ENCODE results near the gene MAFG. TPM values are rescaled to one million over a fixed set of nuclear protein-coding genes. Genes with fewer than 3 reads are reported as not detected.
A peak's percentile ranks its signal among the peaks of the same experiment; 100 is the strongest.

Gene MAFG
- total and polyA plus RNA-seq, 3 experiments from 2014 or later: 2.5 to 34.7 (median 28.4) TPM

GRCh38 chr17:81898885-81899284 lies 28.6 kb downstream of the MAFG start:
- POLR2A ChIA-PET: no interaction called here
- peaks cover 8 to 12% of the 10 kb centered on the region in 2 donors for H3K27me3 Mint-ChIP-seq
- Histone ChIP-seq H3K4me1 (ENCODE audit: insufficient read depth, low read length) (no peaks in the 10 kb centered on the region), H3K9me3 (ENCODE audit: low read length) (no peaks in the 10 kb centered on the region), H3K27me3 (ENCODE audit: insufficient read depth, low read length, poor library complexity, severe bottlenecking) (peaks cover 7% of the 10 kb centered on the region), H3K27ac (ENCODE audit: low read depth, low read length) (no peak overlapping the region), H3K4me3 (ENCODE audit: low read length) (no peak overlapping the region), H3K36me3 (ENCODE audit: insufficient read depth, low read length) (no peaks in the 10 kb centered on the region)
- CTCF ChIA-PET: no interaction called here
- no peak overlapping the region for H3K27ac Mint-ChIP-seq
- no peaks in the 10 kb centered on the region for H3K9me3 Mint-ChIP-seq
- H3K4me3 Mint-ChIP-seq: no peak overlapping the region
- H3K4me1 Mint-ChIP-seq: peaks cover 4 to 7% (median 6%) of the 10 kb centered on the region in 3 donors
- peaks cover 0 to 50% (median 8%) of the 10 kb centered on the region in 3 donors for H3K36me3 Mint-ChIP-seq
- DNase-seq: no peak

- Histone ChIP-seq H3K9me3 (ENCODE audit: low read length) (no peaks in the 10 kb centered on the region), H3K4me3 (ENCODE audit: low read length) (no peak overlapping the region), H3K27me3 (ENCODE audit: insufficient read depth, low read length, poor library complexity, severe bottlenecking) (peaks cover 7% of the 10 kb centered on the region), H3K27ac (ENCODE audit: low read depth, low read length) (no peak overlapping the region), H3K36me3 (ENCODE audit: insufficient read depth, low read length) (no peaks in the 10 kb centered on the region), H3K4me1 (ENCODE audit: insufficient read depth, low read length) (no peaks in the 10 kb centered on the region)
- Mint-ChIP-seq H3K27ac (peak overlapping the region in 1 of 8 donors; percentile 41), H3K9me3 (no peaks in the 10 kb centered on the region), H3K36me3 (peaks cover 0 to 50% (median 8%) of the 10 kb centered on the region in 3 donors), H3K4me3 (no peak overlapping the region), H3K27me3 (peaks cover 8 to 12% of the 10 kb centered on the region in 2 donors), H3K4me1 (peaks cover 4 to 7% (median 6%) of the 10 kb centered on the region in 3 donors)
- no peak for DNase-seq
- POLR2A ChIA-PET: no interaction called here
- CTCF ChIA-PET: no interaction called here
Measured at GRCh38 chr17:81898029-81898866, 29.3 kb downstream of the MAFG start.

- no peak for DNase-seq
- no peaks in the 10 kb centered on the region for H3K27me3 ChIP-seq (ENCODE audit: insufficient read depth, low read length, poor library complexity, severe bottlenecking)
- H3K9me3 ChIP-seq (ENCODE audit: low read length): no peaks in the 10 kb centered on the region
- peaks cover 8% of the 10 kb centered on the region for H3K4me1 ChIP-seq (ENCODE audit: insufficient read depth, low read length)
- H3K4me3 ChIP-seq (ENCODE audit: low read length): no peak overlapping the region
- POLR2A ChIA-PET: no interaction called here
- Mint-ChIP-seq H3K36me3 (peaks cover 0 to 54% (median 3%) of the 10 kb centered on the region in 3 donors), H3K4me3 (peak overlapping the region in 2 of 7 donors; percentile 13 to 34), H3K27me3 (peaks cover 0 to 3% of the 10 kb centered on the region in 2 donors), H3K9me3 (peaks cover 0 to 2% (median 0%) of the 10 kb centered on the region in 5 donors), H3K27ac (no peak overlapping the region), H3K4me1 (peaks cover 2 to 14% (median 4%) of the 10 kb centered on the region in 3 donors)
- CTCF ChIA-PET: no interaction called here
- peaks cover under 1% of the 10 kb centered on the region for H3K36me3 ChIP-seq (ENCODE audit: insufficient read depth, low read length)
- no peak overlapping the region for H3K27ac ChIP-seq (ENCODE audit: low read depth, low read length)
Measured at GRCh38 chr17:81895400-81895799, 32.1 kb downstream of the MAFG start.

- H3K27me3 Mint-ChIP-seq: peaks cover 0 to 1% of the 10 kb centered on the region in 2 donors
- H3K9me3 ChIP-seq (ENCODE audit: low read length): no peaks in the 10 kb centered on the region
- peaks cover 22% of the 10 kb centered on the region for H3K4me1 ChIP-seq (ENCODE audit: insufficient read depth, low read length)
- no peak overlapping the region for H3K4me3 ChIP-seq (ENCODE audit: low read length)
- H3K27me3 ChIP-seq (ENCODE audit: insufficient read depth, low read length, poor library complexity, severe bottlenecking): no peaks in the 10 kb centered on the region
- peaks cover 0 to 2% (median 0%) of the 10 kb centered on the region in 5 donors for H3K9me3 Mint-ChIP-seq
- DNase-seq: no peak
- H3K27ac ChIP-seq (ENCODE audit: low read depth, low read length): peak overlapping the region; percentile 73
- H3K4me3 Mint-ChIP-seq: peak overlapping the region; percentile 92 to 98 (median 94)
- CTCF ChIA-PET: no interaction called here
- H3K4me1 Mint-ChIP-seq: peaks cover 19 to 35% (median 19%) of the 10 kb centered on the region in 3 donors
- peak overlapping the region; percentile 96 to 99 (median 98) for H3K27ac Mint-ChIP-seq
- peaks cover 36% of the 10 kb centered on the region for H3K36me3 ChIP-seq (ENCODE audit: insufficient read depth, low read length)
- peaks cover 0 to 56% (median 4%) of the 10 kb centered on the region in 3 donors for H3K36me3 Mint-ChIP-seq
- POLR2A ChIA-PET: interaction anchor here (1.5 to 2.1 kb wide), 2 partner anchors 19 to 30 kb away, joined by 3 to 8 read pairs; no protein-coding TSS in a partner anchor
Measured at GRCh38 chr17:81891303-81891552, 36.3 kb downstream of the MAFG start.

GRCh38 chr17:81890447-81891302 lies 36.9 kb downstream of the MAFG start:
- peak overlapping the region; percentile 89 to 98 (median 94) for H3K27ac Mint-ChIP-seq
- Histone ChIP-seq H3K27ac (ENCODE audit: low read depth, low read length) (peak overlapping the region; percentile 73), H3K4me1 (ENCODE audit: insufficient read depth, low read length) (peaks cover 22% of the 10 kb centered on the region), H3K36me3 (ENCODE audit: insufficient read depth, low read length) (peaks cover 42% of the 10 kb centered on the region), H3K9me3 (ENCODE audit: low read length) (no peaks in the 10 kb centered on the region), H3K27me3 (ENCODE audit: insufficient read depth, low read length, poor library complexity, severe bottlenecking) (no peaks in the 10 kb centered on the region), H3K4me3 (ENCODE audit: low read length) (peak overlapping the region; percentile 61)
- peaks cover 0 to 2% (median 0%) of the 10 kb centered on the region in 5 donors for H3K9me3 Mint-ChIP-seq
- no peak for DNase-seq
- peaks cover 0 to 60% (median 4%) of the 10 kb centered on the region in 3 donors for H3K36me3 Mint-ChIP-seq
- peaks cover 0 to 1% of the 10 kb centered on the region in 2 donors for H3K27me3 Mint-ChIP-seq
- POLR2A ChIA-PET: interaction anchor here (1.4 to 2.1 kb wide), 2 partner anchors 19 to 21 kb away, joined by 3 to 8 read pairs; no protein-coding TSS in a partner anchor
- peaks cover 19 to 35% (median 20%) of the 10 kb centered on the region in 3 donors for H3K4me1 Mint-ChIP-seq
- peak overlapping the region; percentile 84 to 93 (median 88) for H3K4me3 Mint-ChIP-seq
- CTCF ChIA-PET: no interaction called here

- no peaks in the 10 kb centered on the region for H3K9me3 ChIP-seq (ENCODE audit: low read length)
- ChIA-PET CTCF (no interaction called here), POLR2A (interaction anchor here (1.4 kb wide), 1 partner anchor 20 kb away, joined by 3 read pairs; no protein-coding TSS in a partner anchor)
- H3K36me3 ChIP-seq (ENCODE audit: insufficient read depth, low read length): peaks cover 42% of the 10 kb centered on the region
- H3K4me3 ChIP-seq (ENCODE audit: low read length): no peak overlapping the region
- peaks cover 22% of the 10 kb centered on the region for H3K4me1 ChIP-seq (ENCODE audit: insufficient read depth, low read length)
- DNase-seq: no peak
- Mint-ChIP-seq H3K27me3 (peaks cover 0 to 1% of the 10 kb centered on the region in 2 donors), H3K4me3 (peak overlapping the region; percentile 37 to 89 (median 71)), H3K27ac (peak overlapping the region in 7 of 8 donors; percentile 47 to 96 (median 80)), H3K9me3 (peaks cover 0 to 2% (median 0%) of the 10 kb centered on the region in 5 donors), H3K4me1 (peaks cover 23 to 35% (median 24%) of the 10 kb centered on the region in 3 donors), H3K36me3 (peaks cover 0 to 65% (median 4%) of the 10 kb centered on the region in 3 donors)
- no peaks in the 10 kb centered on the region for H3K27me3 ChIP-seq (ENCODE audit: insufficient read depth, low read length, poor library complexity, severe bottlenecking)
- H3K27ac ChIP-seq (ENCODE audit: low read depth, low read length): peak overlapping the region; percentile 73
Measured at GRCh38 chr17:81889602-81890001, 37.9 kb downstream of the MAFG start.

GRCh38 chr17:81888988-81889595 lies 38.4 kb downstream of the MAFG start:
- H3K27ac ChIP-seq (ENCODE audit: low read depth, low read length): no peak overlapping the region
- CTCF ChIA-PET: no interaction called here
- Mint-ChIP-seq H3K36me3 (peaks cover 0 to 66% (median 6%) of the 10 kb centered on the region in 3 donors), H3K9me3 (peaks cover 0 to 2% (median 0%) of the 10 kb centered on the region in 5 donors), H3K27ac (peak overlapping the region; percentile 42 to 96 (median 69)), H3K4me1 (peaks cover 24 to 37% (median 26%) of the 10 kb centered on the region in 3 donors), H3K27me3 (peaks cover 0 to 1% of the 10 kb centered on the region in 2 donors), H3K4me3 (peak overlapping the region; percentile 37 to 86 (median 62))
- DNase-seq: no peak
- H3K36me3 ChIP-seq (ENCODE audit: insufficient read depth, low read length): peaks cover 45% of the 10 kb centered on the region
- no peaks in the 10 kb centered on the region for H3K27me3 ChIP-seq (ENCODE audit: insufficient read depth, low read length, poor library complexity, severe bottlenecking)
- no peaks in the 10 kb centered on the region for H3K9me3 ChIP-seq (ENCODE audit: low read length)
- H3K4me3 ChIP-seq (ENCODE audit: low read length): no peak overlapping the region
- POLR2A ChIA-PET: interaction anchor here (1.4 kb wide), 1 partner anchor 19 kb away, joined by 3 read pairs; no protein-coding TSS in a partner anchor
- peaks cover 22% of the 10 kb centered on the region for H3K4me1 ChIP-seq (ENCODE audit: insufficient read depth, low read length)
